G401.6 (cell line): Measurements from ENCODE around the gene PIGZ.
"Not testable (repeated sequence)": the region's sequence is repeated elsewhere in the genome, so short reads cannot be mapped to it uniquely, and the experiment has no call there.

Experiments
- FAIRE-seq: peaks from 2 replicates; lab custom pipeline; 2012; peaks lifted over from hg19 to GRCh38; lab: Jason Lieb, UNC

Gene PIGZ

GRCh38 chr3:196948442-196949284, 20.0 kb downstream of the PIGZ start:
- FAIRE-seq: no peak

DNA sequence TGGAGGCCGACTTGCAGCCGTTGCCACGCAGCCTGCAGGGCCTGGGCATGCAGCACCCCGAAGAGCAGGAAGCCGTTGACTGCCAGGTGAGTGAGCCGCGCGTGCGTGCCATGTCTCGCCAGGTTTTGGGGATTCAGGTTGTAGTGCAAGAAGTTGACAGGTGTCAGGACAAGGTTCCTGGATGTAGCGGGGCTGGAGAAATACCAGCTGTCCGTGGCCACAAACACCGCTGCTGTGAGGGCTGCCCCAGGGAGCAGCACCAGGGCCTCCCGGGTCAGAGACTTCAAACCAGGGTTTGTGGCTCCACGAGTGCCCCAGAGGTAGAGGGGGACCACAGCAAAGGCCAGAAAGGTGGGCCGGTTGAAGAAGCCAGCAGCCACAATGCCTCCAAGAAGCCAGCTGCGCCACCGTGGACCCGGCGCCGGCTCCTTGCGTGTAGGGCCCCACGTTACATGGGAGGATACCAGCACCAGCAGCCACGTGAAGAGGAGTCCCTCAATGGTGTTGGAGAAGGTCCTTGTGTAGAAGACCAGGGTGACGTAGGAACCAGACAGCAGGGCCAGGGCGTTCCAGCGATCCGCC, 20.7 kb downstream of the PIGZ start:
- no peak for FAIRE-seq

DNA sequence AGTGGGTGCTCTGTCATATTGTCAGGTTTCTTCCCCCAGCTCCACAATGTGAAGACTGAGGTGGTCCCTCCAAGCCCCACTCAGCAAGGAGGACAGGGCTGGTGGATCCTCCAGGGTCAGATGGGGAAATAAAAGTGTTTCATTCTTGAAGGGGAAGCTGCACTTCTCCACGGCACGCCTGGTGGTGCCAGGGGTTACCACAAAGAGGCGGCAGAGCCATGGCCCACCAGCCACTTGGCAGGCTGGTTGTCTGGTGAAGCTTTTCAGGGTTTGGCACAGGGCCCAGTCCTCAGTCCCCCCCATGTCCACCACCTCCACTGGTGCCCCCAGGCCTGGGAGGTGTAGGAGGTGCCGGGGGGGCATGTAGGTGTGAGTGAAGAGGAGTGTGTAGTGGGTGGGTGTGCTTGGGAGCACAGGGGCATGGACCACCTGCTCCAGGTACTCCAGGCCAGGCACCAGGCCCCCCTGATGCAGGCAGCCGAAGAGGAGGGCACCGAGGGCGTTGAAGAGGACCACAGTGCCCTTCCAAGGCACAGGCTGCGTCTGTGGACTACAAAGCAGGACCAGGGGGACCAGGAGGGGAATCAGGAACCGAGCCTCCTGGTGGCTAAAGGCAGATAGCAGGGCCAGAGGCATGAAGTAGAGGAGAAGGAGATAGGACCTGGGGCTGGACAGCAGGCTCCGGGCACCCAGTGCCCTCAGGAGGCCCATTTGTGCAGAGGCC, 21.3 kb downstream of the PIGZ start:
- FAIRE-seq: no peak

DNA sequence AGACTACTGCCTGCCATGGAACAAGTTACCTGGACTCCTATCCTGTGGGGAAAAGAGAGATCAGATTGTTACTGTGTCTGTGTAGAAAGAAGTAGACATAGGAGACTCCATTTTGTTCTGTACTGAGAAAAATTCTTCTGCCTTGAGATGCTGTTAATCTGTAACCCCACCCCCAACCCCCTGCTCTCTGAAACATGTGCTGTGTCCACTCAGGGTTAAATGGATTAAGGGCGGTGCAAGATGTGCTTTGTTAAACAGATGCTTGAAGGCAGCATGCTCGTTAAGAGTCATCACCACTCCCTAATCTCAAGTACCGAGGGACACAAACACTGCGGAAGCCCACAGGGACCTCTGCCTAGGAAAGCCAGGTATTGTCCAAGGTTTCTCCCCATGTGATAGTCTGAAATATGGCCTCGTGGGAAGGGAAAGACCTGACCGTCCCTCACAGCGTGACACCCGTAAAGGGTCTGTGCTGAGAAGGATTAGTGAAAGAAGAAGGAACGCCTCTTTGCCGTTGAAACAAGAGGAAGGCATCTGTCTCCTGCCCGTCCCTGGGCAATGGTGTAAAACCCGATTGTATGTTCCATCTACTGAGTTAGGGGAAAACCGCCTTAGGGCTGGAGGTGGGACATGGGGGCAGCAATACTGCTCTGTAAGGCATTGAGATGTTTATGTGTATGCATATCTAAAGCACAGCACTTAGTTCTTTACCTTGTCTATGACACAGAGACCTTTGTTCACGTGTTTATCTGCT, 24.4 kb downstream of the PIGZ start:
- not testable (repeated sequence) for FAIRE-seq

DNA sequence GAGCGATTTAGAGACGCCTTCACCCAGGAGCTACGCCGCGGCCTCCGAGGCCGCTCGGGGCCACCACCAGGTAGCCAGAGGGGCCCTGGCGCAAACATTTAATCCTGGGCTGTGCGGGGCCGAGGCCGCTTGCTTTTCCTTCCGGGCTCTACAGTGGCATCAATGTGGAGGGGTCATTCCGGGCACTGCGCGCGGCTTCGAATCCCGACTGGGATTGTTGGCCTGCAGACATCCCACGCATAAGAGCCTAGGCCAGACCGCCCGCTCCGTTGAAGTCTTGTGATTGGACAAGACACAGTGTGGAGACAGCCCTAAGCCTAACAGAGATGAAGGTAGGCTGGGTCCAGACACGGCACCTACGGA, 25.7 kb downstream of the PIGZ start:
- FAIRE-seq: no peak

DNA sequence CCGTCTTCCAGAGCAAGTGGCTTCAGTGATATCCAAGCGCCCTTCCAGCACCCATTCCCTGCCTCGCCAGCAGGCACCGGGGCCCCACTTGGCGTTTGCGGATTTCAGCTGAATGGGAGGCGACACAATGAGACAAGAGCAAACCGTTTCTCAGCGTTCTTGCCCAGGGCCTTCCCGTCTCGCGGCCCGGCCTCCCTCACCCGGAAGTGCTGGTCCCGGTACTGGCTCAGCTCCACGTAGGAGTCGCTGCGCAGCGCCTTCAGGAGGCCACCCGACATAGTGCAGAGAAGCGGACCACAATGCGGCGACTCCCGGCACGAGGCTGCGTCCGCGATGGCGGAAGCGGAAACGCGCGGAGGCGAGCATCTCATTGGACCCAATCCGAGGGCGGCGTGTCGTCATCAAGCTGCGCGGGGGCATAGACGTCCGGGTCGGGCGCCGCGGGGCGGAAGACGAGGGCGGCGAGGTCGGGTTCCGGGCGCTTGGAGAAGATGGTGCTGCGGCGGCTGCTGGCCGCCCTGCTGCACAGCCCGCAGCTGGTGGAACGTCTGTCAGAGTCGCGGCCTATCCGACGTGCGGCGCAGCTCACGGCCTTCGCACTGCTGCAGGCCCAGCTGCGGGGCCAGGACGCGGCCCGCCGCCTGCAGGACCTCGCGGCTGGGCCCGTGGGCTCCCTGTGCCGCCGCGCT, 26.3 kb downstream of the PIGZ start, which contains the start of gene NCBP2:
NCBP2 (minus strand) TSS at position 303 of the 689 bp plus-strand sequence; CDS start at position 278, 25 bp downstream.
- peak; percentile 85 for FAIRE-seq

DNA sequence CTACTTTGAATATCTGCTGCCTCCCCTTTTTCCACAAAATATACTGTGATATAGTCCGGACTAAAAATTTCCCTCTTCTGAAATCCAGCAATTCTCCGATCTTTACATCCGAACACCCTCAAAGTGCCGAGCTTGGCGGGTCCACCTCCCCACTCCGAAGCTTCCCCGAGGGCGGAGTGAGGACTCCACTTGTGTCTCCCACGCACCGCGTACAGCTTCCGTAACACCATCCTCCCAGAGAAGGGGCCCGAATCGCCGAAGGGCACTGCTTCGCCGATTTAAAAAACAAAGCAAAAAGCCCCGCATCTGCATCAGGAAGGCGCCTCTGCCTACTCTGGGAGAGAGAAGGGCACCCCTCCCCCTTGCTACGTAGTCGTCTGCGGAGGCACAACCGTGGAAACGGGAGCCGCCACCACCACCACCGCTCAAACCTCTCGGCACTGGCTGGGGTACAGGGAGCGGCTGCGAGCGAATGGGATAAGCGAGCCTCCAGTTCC, 26.9 kb downstream of the PIGZ start:
- FAIRE-seq: no peak

- no peak for FAIRE-seq
Measured at GRCh38 chr3:196938576-196938975, 30.1 kb downstream of the PIGZ start.

GRCh38 chr3:196938124-196938523, 30.5 kb downstream of the PIGZ start:
- no peak for FAIRE-seq

DNA sequence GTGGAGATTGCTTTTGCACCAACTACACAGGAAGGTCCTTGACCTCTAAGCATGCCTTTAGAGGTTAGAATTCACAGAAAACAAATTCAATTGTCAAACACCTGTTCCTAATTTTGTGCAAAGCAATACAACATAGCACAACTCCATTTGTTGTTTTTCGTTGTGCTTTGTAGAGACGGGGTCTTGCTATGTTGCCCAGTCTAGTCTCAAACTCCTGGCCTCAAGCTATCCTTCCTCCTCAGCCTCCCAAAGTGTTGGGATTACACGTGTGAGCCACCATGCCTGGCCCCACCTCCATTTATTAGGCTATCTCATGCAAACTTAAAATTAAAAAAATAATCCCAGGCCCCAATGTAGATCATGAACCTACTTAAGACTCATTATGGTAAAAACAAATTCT, 32.3 kb downstream of the PIGZ start:
- no peak for FAIRE-seq

DNA sequence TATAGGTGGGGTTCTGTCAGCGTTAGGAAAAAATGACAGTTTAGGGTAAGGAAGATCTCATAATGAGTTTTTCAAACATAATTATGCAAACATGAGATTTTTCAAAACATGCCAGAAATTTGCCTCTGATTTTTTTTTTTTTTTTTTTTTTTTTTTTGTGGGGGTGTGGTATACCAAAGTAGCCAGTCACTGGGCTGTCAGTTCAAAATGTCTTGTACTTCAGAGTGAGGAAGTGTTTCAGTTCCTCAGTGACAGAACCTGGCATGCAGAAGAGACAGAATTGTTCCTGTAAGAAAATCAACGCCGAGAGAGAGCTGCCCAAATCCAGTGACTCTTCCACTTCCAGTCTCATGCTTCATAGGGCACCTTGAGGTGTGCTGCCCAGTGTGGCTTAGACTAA, 36.0 kb downstream of the PIGZ start:
- no peak for FAIRE-seq

DNA sequence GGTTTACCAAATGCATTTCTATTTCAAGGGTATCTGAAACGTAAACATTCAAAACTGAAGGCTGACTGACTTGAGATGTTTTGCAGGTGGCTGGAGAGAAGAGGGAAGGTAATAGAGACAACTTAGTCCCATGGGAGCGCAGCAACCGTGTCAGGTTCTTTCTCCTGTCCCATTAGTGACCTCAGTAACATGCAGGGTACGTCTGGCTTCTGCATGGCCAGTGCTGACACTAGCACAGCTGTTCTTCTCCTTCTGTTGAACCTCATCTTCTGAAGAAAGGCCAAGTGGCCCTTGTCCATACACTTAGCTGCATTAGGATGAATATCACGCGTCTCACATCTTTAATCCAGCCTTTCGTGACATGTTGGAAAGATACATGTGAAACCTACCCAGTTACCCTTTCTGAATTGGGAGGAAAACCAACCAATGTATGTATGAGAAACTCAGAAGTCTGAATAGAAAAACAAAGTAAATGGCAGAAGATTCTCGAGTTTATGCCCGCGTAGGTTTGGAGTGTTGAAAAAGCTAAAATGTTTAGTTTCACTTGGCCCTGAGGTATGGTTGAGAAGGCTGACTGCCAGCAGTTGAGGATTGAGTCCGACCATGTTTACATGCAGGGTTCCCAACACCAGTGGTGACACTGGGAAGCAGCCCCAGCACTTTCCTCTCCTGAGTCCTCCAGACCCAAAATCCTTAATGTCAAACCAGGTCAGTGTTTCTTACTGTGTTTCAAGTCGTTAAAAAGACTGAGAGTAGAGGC, 36.6 kb downstream of the PIGZ start:
- no peak for FAIRE-seq

GRCh38 chr3:196931157-196931556, 37.5 kb downstream of the PIGZ start:
- FAIRE-seq: no peak

DNA sequence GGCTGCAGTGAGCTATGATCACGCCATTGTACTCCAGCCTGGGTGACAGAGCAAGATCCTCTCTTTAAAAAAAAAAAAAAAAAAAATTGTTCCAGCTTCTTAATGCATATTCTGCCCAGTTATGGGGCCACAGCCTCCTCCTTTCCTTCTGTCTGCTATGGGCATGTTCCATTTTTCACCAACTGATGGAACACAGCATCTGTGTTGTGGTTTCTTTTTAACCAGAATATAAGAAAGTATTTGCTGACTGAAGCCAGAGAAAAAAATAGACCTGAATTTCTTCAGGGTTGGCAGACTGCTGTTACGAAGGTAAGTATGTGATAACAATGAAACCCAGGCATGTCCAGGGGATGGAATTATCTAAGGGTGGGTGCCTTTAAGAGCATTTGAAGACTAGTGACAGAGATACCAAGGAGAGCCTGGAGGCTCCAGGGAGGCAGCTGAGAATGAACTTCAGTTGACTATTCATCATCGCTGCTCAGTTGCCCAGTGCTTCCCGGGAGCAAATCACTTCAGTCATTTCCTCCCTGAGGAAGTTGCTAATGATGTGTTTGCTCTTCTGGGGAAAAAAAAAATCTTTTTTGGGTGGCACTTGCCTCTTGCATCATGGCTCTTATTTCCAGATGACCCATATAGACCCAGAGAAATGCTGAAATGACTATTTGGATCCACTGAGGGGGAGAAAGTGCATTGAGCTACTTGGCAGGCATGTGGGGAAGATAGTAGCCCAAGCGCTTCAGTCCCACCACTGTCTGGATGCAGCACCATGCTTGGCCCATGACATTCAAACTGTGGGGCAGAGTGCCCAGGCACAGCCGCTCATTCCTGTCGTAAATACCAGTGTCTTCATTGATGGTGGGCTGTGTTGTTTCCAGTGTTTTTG, 40.8 kb downstream of the PIGZ start:
- no peak for FAIRE-seq

DNA sequence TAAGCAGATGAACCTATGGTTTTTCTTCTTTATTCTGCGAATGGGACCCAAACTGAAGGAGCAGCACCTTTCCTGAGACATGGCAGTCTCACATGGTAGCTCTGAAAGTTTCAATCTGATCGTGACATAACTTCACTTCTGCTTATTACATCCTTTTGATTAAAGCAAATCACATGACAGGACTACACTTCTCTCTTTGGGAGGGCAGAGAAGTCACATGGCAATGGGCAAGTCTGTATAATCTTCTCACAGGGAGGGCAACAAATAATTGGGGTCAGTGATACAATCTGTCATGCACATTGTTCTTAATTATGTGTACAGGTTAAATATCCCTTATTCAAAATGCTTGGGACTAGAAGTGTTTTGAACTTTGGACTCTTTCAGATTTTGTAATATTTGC, 47.9 kb downstream of the PIGZ start:
- FAIRE-seq: no peak

- FAIRE-seq: no peak
Measured at GRCh38 chr3:196918968-196919367, 49.7 kb downstream of the PIGZ start.

GRCh38 chr3:196916995-196917394, 51.6 kb downstream of the PIGZ start:
- FAIRE-seq: no peak

GRCh38 chr3:196916221-196916620, 52.4 kb downstream of the PIGZ start:
- no peak for FAIRE-seq

DNA sequence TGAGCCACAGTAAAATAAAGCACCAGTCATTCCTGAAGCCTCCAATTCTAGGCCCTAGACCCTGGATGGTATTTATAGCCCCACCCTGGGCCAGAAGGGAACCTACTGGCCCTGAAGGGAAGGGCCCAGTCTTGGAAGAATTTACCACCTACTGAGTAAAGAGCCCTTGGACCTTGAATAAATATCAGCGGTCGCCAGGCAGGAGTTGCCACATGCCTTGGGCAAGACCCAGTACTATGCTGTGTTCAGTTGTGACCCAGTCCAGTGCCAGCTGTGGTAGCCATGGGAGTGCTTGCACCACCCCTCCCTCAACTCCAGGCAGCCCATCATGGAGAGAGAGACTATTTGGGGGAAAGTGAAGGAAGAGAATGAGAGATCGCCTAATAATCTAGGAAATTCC, 53.3 kb downstream of the PIGZ start:
- FAIRE-seq: no peak

DNA sequence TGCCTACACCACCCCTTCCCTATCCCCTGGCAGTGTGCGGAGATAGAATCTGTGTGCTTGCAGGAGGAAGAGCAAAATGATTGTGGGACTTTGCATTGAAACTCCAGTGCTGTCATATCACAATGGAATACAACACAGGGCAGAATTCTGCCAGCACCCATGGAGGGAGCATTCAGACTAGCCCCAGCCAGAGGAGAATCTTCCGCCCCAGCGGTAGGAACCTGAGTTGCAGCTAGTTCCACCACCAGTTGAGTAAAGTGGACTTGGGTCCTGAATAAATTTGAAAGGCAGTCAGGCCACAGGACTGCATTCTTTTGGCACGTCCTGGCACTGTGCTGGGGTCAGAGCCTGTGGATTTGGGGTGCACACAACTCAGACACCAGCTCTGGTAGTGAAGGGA, 53.8 kb downstream of the PIGZ start:
- no peak for FAIRE-seq
